ENCODE measurements around the gene TAL1. TPM values are rescaled to one million over a fixed set of nuclear protein-coding genes. Genes with fewer than 3 reads are reported as not detected.

TAL1 gene
- polyA plus RNA-seq, 1 experiment = not detected

- Histone ChIP-seq H3K27ac (ENCODE audit: low read depth, low read length) (no peak overlapping the region), H3K4me3 (ENCODE audit: low read depth, low read length) (no peak overlapping the region; the same call in 1 of the 2 replicates), H3K9me3 (ENCODE audit: control insufficient read depth, insufficient read depth, low read length) (no peaks in the 10 kb centered on the region), H3K27me3 (ENCODE audit: control insufficient read depth, insufficient read depth, low read length) (peaks cover 8% of the 10 kb centered on the region)
- CTCF ChIA-PET = interaction anchor here (0.6 to 6.1 kb wide), 39 partner anchors 9 to 839 kb away, joined by 3 to 127 read pairs (median 6); partner anchors contain the start of genes FOXD2 and PDZK1IP1
- no peak for DNase-seq (ENCODE audit: low read depth, low spot score)
- POLR2A ChIA-PET = interaction anchor here (0.7 kb wide), 1 partner anchor 91 kb away, joined by 3 read pairs; no protein-coding TSS in a partner anchor
- no peak for TF ChIP-seq CTCF (IDR thresholded peaks at IDR 0.05; ENCODE audit: low read depth, low read length)
These were observed 51.9 kb downstream of the TAL1 start for GRCh38 chr1:47179988-47180563.

GRCh38 chr1:47179017-47179987, 52.7 kb downstream of the TAL1 start:
- Histone ChIP-seq H3K27ac (ENCODE audit: low read depth, low read length) (no peak overlapping the region), H3K9me3 (ENCODE audit: control insufficient read depth, insufficient read depth, low read length) (no peaks in the 10 kb centered on the region), H3K4me3 (ENCODE audit: low read depth, low read length) (peak overlapping the region; percentile 61), H3K27me3 (ENCODE audit: control insufficient read depth, insufficient read depth, low read length) (peaks cover 8% of the 10 kb centered on the region)
- POLR2A ChIA-PET = interaction anchor here (0.6 to 1.1 kb wide), 5 partner anchors 11 to 482 kb away, joined by 3 to 5 read pairs (median 3); partner anchors contain the start of gene PDZK1IP1
- CTCF ChIA-PET = interaction anchor here (0.5 to 6.1 kb wide), 72 partner anchors 10 to 1906 kb away, joined by 3 to 127 read pairs (median 4); partner anchors contain the start of genes EFCAB14, FOXD2 and PDZK1IP1
- TF ChIP-seq CTCF (IDR thresholded peaks at IDR 0.05; ENCODE audit: low read depth, low read length) = peak; percentile 96
- DNase-seq (ENCODE audit: low read depth, low spot score) = peak; percentile 83

- Histone ChIP-seq H3K27me3 (ENCODE audit: control insufficient read depth, insufficient read depth, low read length) (peaks cover 8% of the 10 kb centered on the region), H3K9me3 (ENCODE audit: control insufficient read depth, insufficient read depth, low read length) (no peaks in the 10 kb centered on the region), H3K27ac (ENCODE audit: low read depth, low read length) (no peak overlapping the region), H3K4me3 (ENCODE audit: low read depth, low read length) (no peak overlapping the region)
- ChIA-PET POLR2A (interaction anchor here (1.1 kb wide), 1 partner anchor 11 kb away, joined by 5 read pairs; the partner anchor contains the start of gene PDZK1IP1), CTCF (interaction anchor here (0.5 to 6.1 kb wide), 63 partner anchors 10 to 1027 kb away, joined by 3 to 127 read pairs (median 4); partner anchors contain the start of genes EFCAB14, FOXD2 and PDZK1IP1)
- TF ChIP-seq CTCF (IDR thresholded peaks at IDR 0.05; ENCODE audit: low read depth, low read length) = no peak
- no peak for DNase-seq (ENCODE audit: low read depth, low spot score)
These were observed 53.4 kb downstream of the TAL1 start for GRCh38 chr1:47178654-47179016.

GRCh38 chr1:47178020-47178419, 54.0 kb downstream of the TAL1 start:
- POLR2A ChIA-PET = no interaction called here
- no peak overlapping the region for H3K27ac ChIP-seq (ENCODE audit: low read depth, low read length)
- no peak for TF ChIP-seq CTCF (IDR thresholded peaks at IDR 0.05; ENCODE audit: low read depth, low read length)
- CTCF ChIA-PET = interaction anchor here (0.8 to 6.1 kb wide), 18 partner anchors 11 to 548 kb away, joined by 3 to 127 read pairs (median 9); partner anchors contain the start of genes FOXD2 and PDZK1IP1
- H3K4me3 ChIP-seq (ENCODE audit: low read depth, low read length) = no peak overlapping the region
- no peak for DNase-seq (ENCODE audit: low read depth, low spot score)
- H3K27me3 ChIP-seq (ENCODE audit: control insufficient read depth, insufficient read depth, low read length) = peaks cover 8% of the 10 kb centered on the region
- no peaks in the 10 kb centered on the region for H3K9me3 ChIP-seq (ENCODE audit: control insufficient read depth, insufficient read depth, low read length)
